GM13976 (cell line): ENCODE results near the gene TBL1Y.

Source experiments
- DNase-seq: peaks from one replicate; pipeline ENCODE4 v3.0.0; 2012; ENCODE audit warnings: low spot score
- in situ Hi-C: fragments of 300-500 bp; cut with MboI; formaldehyde crosslinking; loops from one replicate; pipeline ENCODE4 v1.12.0; 2022; ENCODE audit warnings: low sequenced_read_pairs, mixed read lengths, inconsistent platforms; ENCODE audit not compliant: unreplicated experiment
- TF ChIP-seq, protein P1 (sequence below): IDR thresholded peaks from 2 replicates; pipeline ENCODE4 v1.5.1; 2012; ENCODE audit warnings: borderline replicate concordance, mild to moderate bottlenecking; ENCODE audit not compliant: insufficient read depth; ENCODE audit errors: extremely low read depth, missing control alignments, control extremely low read depth

The TBL1Y gene

DNA sequence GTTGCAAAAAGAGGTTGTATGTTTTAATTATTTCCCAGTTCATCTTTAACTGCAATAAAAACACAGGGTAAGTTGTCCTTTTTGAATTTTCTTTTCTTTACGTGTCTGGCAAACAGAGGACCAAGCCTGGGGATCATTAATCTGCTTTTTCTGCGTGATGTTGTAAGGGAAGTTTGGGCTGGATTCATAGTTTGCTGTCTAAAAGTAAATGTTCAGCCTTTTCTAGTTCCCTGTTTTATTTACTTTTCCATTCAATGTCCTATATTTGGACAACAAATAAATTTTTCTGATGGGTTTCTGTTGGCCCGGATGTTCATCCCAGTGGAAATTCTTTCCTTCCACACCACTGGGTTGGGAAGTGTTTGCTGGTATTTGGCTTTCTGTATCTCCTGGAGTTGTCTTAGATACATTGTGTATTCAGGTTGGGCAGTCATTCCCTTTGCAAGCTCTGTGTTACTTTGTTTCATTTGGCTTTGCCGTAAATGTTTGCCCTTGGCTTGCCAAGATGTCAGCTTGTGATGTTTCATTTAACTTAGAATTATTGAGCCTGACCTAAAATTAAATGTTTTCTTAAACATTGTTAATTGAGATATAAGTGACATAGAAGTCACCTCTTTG is 21.4 kb downstream of the TBL1Y start:
- DNase-seq, result no peak
- TF ChIP-seq, protein P1, sequence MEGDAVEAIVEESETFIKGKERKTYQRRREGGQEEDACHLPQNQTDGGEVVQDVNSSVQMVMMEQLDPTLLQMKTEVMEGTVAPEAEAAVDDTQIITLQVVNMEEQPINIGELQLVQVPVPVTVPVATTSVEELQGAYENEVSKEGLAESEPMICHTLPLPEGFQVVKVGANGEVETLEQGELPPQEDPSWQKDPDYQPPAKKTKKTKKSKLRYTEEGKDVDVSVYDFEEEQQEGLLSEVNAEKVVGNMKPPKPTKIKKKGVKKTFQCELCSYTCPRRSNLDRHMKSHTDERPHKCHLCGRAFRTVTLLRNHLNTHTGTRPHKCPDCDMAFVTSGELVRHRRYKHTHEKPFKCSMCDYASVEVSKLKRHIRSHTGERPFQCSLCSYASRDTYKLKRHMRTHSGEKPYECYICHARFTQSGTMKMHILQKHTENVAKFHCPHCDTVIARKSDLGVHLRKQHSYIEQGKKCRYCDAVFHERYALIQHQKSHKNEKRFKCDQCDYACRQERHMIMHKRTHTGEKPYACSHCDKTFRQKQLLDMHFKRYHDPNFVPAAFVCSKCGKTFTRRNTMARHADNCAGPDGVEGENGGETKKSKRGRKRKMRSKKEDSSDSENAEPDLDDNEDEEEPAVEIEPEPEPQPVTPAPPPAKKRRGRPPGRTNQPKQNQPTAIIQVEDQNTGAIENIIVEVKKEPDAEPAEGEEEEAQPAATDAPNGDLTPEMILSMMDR, result no peak
- in situ Hi-C loops, result no loop called here

DNA sequence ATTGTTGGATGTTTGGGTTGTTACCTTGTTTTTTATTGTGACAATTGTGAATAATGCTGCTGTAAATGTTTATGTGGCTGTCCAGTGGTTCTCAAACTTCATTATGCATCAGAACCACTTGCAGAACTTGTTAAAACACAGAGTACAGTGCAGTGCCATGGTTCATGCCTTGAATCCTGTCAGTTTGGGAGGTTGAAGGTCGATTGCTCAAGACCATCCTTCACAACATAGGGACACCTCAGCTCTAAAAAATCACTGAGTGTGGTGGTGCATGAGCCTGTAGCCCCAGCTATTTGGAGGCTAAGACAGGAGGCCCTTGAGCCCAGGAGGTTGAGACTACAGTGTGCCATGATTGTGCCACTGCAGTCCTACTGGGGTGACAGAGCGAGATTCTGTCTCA is 25.0 kb downstream of the TBL1Y start:
- TF ChIP-seq, protein P1, result no peak
- in situ Hi-C loops, result no loop called here
- no peak for DNase-seq

DNA sequence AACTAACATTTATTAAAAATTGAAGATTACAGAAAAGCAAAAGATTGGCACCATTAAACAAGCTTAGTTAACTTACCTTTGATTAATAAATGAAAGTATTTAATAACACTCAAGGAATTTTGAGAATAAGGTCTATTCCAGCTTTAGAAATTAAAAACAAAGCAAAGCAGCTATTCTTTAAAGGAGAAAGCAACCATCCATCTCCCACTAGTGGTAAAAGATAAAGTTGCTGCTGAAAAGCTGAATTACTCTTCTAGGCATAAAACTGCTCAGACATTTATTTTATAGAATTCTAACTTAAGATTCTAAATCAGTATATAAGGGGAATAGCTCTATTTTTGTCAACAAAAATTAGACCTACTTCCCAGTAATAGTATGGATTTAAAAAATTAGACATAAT is 37.2 kb downstream of the TBL1Y start:
- in situ Hi-C loops, result no loop called here
- TF ChIP-seq, protein P1, result no peak
- no peak for DNase-seq

DNA sequence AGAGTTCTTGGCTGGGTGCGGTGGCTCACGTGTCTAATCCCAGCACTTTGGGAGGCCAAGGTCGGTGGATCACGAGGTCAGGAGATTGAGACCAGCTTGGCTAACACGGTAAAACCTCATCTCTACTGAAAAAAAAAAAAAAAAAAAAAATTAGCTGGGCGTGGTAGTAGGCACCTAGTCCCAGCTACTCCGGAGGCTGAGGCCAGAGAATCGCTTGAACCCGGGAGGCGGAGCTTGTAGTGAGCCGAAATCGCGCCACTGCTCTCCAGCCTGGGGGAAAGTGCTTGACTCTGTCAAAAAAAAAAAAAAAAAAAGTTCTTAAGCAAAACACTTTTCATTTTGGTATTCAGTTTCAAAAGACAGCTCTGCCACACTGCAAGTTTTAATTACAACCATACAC is 37.9 kb downstream of the TBL1Y start:
- DNase-seq, result no peak
- in situ Hi-C loops, result no loop called here
- TF ChIP-seq, protein P1, result no peak

DNA sequence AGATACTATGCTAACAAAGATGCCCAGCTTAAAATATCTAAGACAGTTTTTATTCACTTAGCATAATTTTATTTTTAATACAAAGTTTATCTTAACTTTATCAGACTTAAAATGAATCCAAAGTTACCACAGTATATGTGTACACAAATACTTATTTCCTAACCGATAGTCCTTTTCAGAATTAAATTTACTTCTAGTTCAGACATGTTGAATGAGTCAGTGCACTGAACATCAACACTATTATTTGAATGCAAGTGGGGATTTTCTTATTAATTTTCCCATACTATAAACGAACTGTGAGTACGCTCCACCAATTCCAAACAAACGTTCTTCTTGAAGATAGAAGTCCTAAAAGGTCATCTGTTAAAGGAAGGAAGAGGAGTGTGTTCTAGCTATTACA is 39.5 kb downstream of the TBL1Y start:
- in situ Hi-C loops, result no loop called here
- TF ChIP-seq, protein P1, result no peak
- DNase-seq, result no peak

DNA sequence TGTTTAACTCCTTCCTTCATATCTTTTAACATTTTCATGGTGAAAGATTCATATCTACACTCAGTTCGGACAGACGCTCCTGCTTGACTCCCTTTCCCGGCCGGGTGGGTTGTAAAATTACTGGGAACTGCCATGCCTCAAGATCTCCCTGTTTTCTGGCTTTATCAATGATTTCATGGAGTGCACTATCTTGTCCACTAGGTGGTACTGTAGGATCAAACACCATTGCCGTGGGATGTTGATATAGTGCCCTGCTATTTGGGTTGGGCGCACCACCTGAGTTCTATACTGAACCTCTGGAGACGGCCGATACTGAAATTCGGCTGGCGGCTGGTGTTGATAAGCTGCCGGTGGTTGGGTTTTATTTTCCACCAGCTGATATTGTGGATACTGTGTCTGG is 54.2 kb downstream of the TBL1Y start:
- in situ Hi-C loops, result no loop called here
- DNase-seq, result no peak
- TF ChIP-seq, protein P1, result no peak

DNA sequence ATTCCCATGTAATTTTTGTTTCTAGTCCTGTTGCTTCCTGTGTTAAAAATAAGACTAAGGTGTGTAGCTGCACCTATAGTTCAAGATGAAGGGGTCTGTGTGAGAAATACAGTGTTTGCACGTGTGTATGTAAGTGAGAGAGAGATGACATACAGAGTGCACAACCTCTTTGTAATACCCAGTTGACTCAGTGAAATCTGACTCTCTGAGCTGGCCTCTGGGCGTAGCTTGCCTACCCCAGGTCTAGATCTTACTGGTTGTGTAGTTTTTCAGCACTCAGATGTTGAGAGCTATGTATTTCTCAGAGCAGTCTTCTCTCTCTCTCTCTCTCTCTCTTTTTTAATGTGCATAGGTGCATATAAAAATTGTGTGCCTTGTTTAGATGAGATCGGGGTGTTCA is 56.0 kb downstream of the TBL1Y start:
- TF ChIP-seq, protein P1, result no peak
- in situ Hi-C loops, result no loop called here
- DNase-seq, result no peak
